ENCODE results near the gene SEC24A.
"Not testable (repeated sequence)": the region's sequence is repeated elsewhere in the genome, so short reads cannot be mapped to it uniquely, and the experiment has no call there.

SEC24A gene

GRCh38 chr5:134715466-134715865 lies 66.9 kb downstream of the SEC24A start:
- H4K8ac ChIP-seq (ENCODE audit: low read depth, low read length); H3K18ac ChIP-seq (ENCODE audit: low read length); H2BK5ac ChIP-seq (ENCODE audit: low read length); H3K79me1 ChIP-seq (ENCODE audit: low read length); H3K23ac ChIP-seq (ENCODE audit: low read length); H3K4me2 ChIP-seq (ENCODE audit: low read length); H2BK15ac ChIP-seq (replicated peaks; ENCODE audit: low read depth); H3K4me3 ChIP-seq (ENCODE audit: low read length); H3K4me1 ChIP-seq (ENCODE audit: control insufficient read depth, low read depth, low read length); H4K5ac ChIP-seq (ENCODE audit: low read length); H2AK5ac ChIP-seq (ENCODE audit: low read length); DNase-seq; H3K36me3 ChIP-seq (ENCODE audit: control insufficient read depth, insufficient read depth, low read length); H3K4ac ChIP-seq (ENCODE audit: low read depth, low read length); H3K27ac ChIP-seq (ENCODE audit: low read depth, low read length); H3K9ac ChIP-seq (ENCODE audit: low read length); H3K79me2 ChIP-seq (ENCODE audit: control insufficient read depth, insufficient read depth, low read length); H3K56ac ChIP-seq (ENCODE audit: low read length); H2BK120ac ChIP-seq (ENCODE audit: low read depth, low read length); H3K27me3 ChIP-seq (ENCODE audit: insufficient read depth, low read length, poor library complexity): not testable (repeated sequence)
- WGBS (ENCODE audit: extremely low coverage, insufficient coverage, low lambda C conversion rate): no CpG with 5 or more reads among the region's 4 CpGs

GRCh38 chr5:134724872-134725271 lies 76.3 kb downstream of the SEC24A start:
- Histone ChIP-seq H3K9ac (ENCODE audit: low read length) (no peak overlapping the region), H3K4me3 (ENCODE audit: low read length) (no peak overlapping the region), H4K5ac (ENCODE audit: low read length) (no peak overlapping the region), H3K18ac (ENCODE audit: low read length) (no peak overlapping the region), H2AK5ac (ENCODE audit: low read length) (no peak overlapping the region), H3K79me2 (ENCODE audit: control insufficient read depth, insufficient read depth, low read length) (no peaks in the 10 kb centered on the region), H3K23ac (ENCODE audit: low read length) (no peak overlapping the region), H3K4me2 (ENCODE audit: low read length) (no peak overlapping the region), H3K36me3 (ENCODE audit: control insufficient read depth, insufficient read depth, low read length) (no peaks in the 10 kb centered on the region), H2BK15ac (replicated peaks; ENCODE audit: low read depth) (no peak overlapping the region), H3K4me1 (ENCODE audit: control insufficient read depth, low read depth, low read length) (no peaks in the 10 kb centered on the region), H2BK120ac (ENCODE audit: low read depth, low read length) (no peak overlapping the region), H3K79me1 (ENCODE audit: low read length) (no peaks in the 10 kb centered on the region), H2BK5ac (ENCODE audit: low read length) (no peak overlapping the region), H3K27ac (ENCODE audit: low read depth, low read length) (no peak overlapping the region), H4K8ac (ENCODE audit: low read depth, low read length) (no peak overlapping the region), H3K27me3 (ENCODE audit: insufficient read depth, low read length, poor library complexity) (no peaks in the 10 kb centered on the region), H3K56ac (ENCODE audit: low read length) (no peak overlapping the region), H3K4ac (ENCODE audit: low read depth, low read length) (no peak overlapping the region)
- no peak for DNase-seq
- WGBS (ENCODE audit: extremely low coverage, insufficient coverage, low lambda C conversion rate): no CpG with 5 or more reads among the region's 1 CpG

- H2BK5ac ChIP-seq (ENCODE audit: low read length): no peak overlapping the region
- H3K79me2 ChIP-seq (ENCODE audit: control insufficient read depth, insufficient read depth, low read length): no peaks in the 10 kb centered on the region
- H2BK120ac ChIP-seq (ENCODE audit: low read depth, low read length): no peak overlapping the region
- no peaks in the 10 kb centered on the region for H3K79me1 ChIP-seq (ENCODE audit: low read length)
- no peak overlapping the region for H3K4me3 ChIP-seq (ENCODE audit: low read length)
- no peak overlapping the region for H4K8ac ChIP-seq (ENCODE audit: low read depth, low read length)
- no peak overlapping the region for H3K56ac ChIP-seq (ENCODE audit: low read length)
- no peak overlapping the region for H3K18ac ChIP-seq (ENCODE audit: low read length)
- no peaks in the 10 kb centered on the region for H3K36me3 ChIP-seq (ENCODE audit: control insufficient read depth, insufficient read depth, low read length)
- H3K23ac ChIP-seq (ENCODE audit: low read length): no peak overlapping the region
- H4K5ac ChIP-seq (ENCODE audit: low read length): no peak overlapping the region
- no peak overlapping the region for H3K4me2 ChIP-seq (ENCODE audit: low read length)
- no peak overlapping the region for H3K4ac ChIP-seq (ENCODE audit: low read depth, low read length)
- no peak for DNase-seq
- no peak overlapping the region for H2AK5ac ChIP-seq (ENCODE audit: low read length)
- no peak overlapping the region for H2BK15ac ChIP-seq (replicated peaks; ENCODE audit: low read depth)
- H3K4me1 ChIP-seq (ENCODE audit: control insufficient read depth, low read depth, low read length): no peaks in the 10 kb centered on the region
- H3K9ac ChIP-seq (ENCODE audit: low read length): no peak overlapping the region
- no peaks in the 10 kb centered on the region for H3K27me3 ChIP-seq (ENCODE audit: insufficient read depth, low read length, poor library complexity)
- H3K27ac ChIP-seq (ENCODE audit: low read depth, low read length): no peak overlapping the region
- no CpG with 5 or more reads among the region's 3 CpGs for WGBS (ENCODE audit: extremely low coverage, insufficient coverage, low lambda C conversion rate)
These were observed 84.2 kb downstream of the SEC24A start for GRCh38 chr5:134732819-134733218.

- DNase-seq: no peak
- no peaks in the 10 kb centered on the region for H3K4me1 ChIP-seq (ENCODE audit: control insufficient read depth, low read depth, low read length)
- H3K18ac ChIP-seq (ENCODE audit: low read length): no peak overlapping the region
- no peak overlapping the region for H4K5ac ChIP-seq (ENCODE audit: low read length)
- no CpG with 5 or more reads among the region's 4 CpGs for WGBS (ENCODE audit: extremely low coverage, insufficient coverage, low lambda C conversion rate)
- H3K79me1 ChIP-seq (ENCODE audit: low read length): peaks cover 3% of the 10 kb centered on the region
- H3K27me3 ChIP-seq (ENCODE audit: insufficient read depth, low read length, poor library complexity): no peaks in the 10 kb centered on the region
- no peak overlapping the region for H2AK5ac ChIP-seq (ENCODE audit: low read length)
- no peak overlapping the region for H2BK15ac ChIP-seq (replicated peaks; ENCODE audit: low read depth)
- H3K23ac ChIP-seq (ENCODE audit: low read length): no peak overlapping the region
- H3K9ac ChIP-seq (ENCODE audit: low read length): no peak overlapping the region
- no peak overlapping the region for H3K4me3 ChIP-seq (ENCODE audit: low read length)
- no peak overlapping the region for H3K27ac ChIP-seq (ENCODE audit: low read depth, low read length)
- no peak overlapping the region for H4K8ac ChIP-seq (ENCODE audit: low read depth, low read length)
- H3K4ac ChIP-seq (ENCODE audit: low read depth, low read length): no peak overlapping the region
- no peak overlapping the region for H3K4me2 ChIP-seq (ENCODE audit: low read length)
- no peak overlapping the region for H3K56ac ChIP-seq (ENCODE audit: low read length)
- H2BK120ac ChIP-seq (ENCODE audit: low read depth, low read length): no peak overlapping the region
- no peak overlapping the region for H2BK5ac ChIP-seq (ENCODE audit: low read length)
- H3K36me3 ChIP-seq (ENCODE audit: control insufficient read depth, insufficient read depth, low read length): no peaks in the 10 kb centered on the region
- H3K79me2 ChIP-seq (ENCODE audit: control insufficient read depth, insufficient read depth, low read length): peaks cover 2% of the 10 kb centered on the region
These were observed 86.7 kb downstream of the SEC24A start for GRCh38 chr5:134735243-134735642.

GRCh38 chr5:134736173-134736812 lies 87.7 kb downstream of the SEC24A start:
- Histone ChIP-seq H4K5ac (ENCODE audit: low read length) (no peak overlapping the region), H4K8ac (ENCODE audit: low read depth, low read length) (no peak overlapping the region), H3K56ac (ENCODE audit: low read length) (no peak overlapping the region), H3K4ac (ENCODE audit: low read depth, low read length) (no peak overlapping the region), H2AK5ac (ENCODE audit: low read length) (no peak overlapping the region), H3K23ac (ENCODE audit: low read length) (no peak overlapping the region), H3K36me3 (ENCODE audit: control insufficient read depth, insufficient read depth, low read length) (no peaks in the 10 kb centered on the region), H3K4me3 (ENCODE audit: low read length) (no peak overlapping the region), H3K27me3 (ENCODE audit: insufficient read depth, low read length, poor library complexity) (no peaks in the 10 kb centered on the region), H3K4me1 (ENCODE audit: control insufficient read depth, low read depth, low read length) (no peaks in the 10 kb centered on the region), H3K9ac (ENCODE audit: low read length) (no peak overlapping the region), H3K4me2 (ENCODE audit: low read length) (no peak overlapping the region), H3K18ac (ENCODE audit: low read length) (no peak overlapping the region), H3K79me1 (ENCODE audit: low read length) (peaks cover 3% of the 10 kb centered on the region), H3K27ac (ENCODE audit: low read depth, low read length) (no peak overlapping the region), H2BK15ac (replicated peaks; ENCODE audit: low read depth) (no peak overlapping the region), H2BK5ac (ENCODE audit: low read length) (no peak overlapping the region), H3K79me2 (ENCODE audit: control insufficient read depth, insufficient read depth, low read length) (peaks cover 2% of the 10 kb centered on the region), H2BK120ac (ENCODE audit: low read depth, low read length) (no peak overlapping the region)
- no peak for DNase-seq
- no CpG with 5 or more reads among the region's 2 CpGs for WGBS (ENCODE audit: extremely low coverage, insufficient coverage, low lambda C conversion rate)
